Omental fat pad (tissue), 4 donors: ENCODE results near the gene THUMPD2. TPM values are rescaled to one million over a fixed set of nuclear protein-coding genes. Genes with fewer than 3 reads are reported as not detected.

ENCODE experiments used
- ATAC-seq: fragments of 150-250 bp; one replicate; pipeline ENCODE4 v1.9.1; 2016; ENCODE audit warnings: mild to moderate bottlenecking, moderate library complexity; ENCODE audit not compliant: low FRiP score
- DNase-seq: peaks from one replicate; pipeline ENCODE4 v3.0.0-alpha.2; 2019; ENCODE audit warnings: low spot score
- total RNA-seq, 4 donors: library from RNA; depleted of rRNA; stranded (reverse); fragments of >200 nt; gene quantifications; one replicate each; pipeline ENCODE4 v1.1.0, GENCODE V29; 2016
- TF ChIP-seq, protein P1 (sequence below), 3 donors: fragments of 450-650 bp; IDR thresholded peaks; one replicate each; pipeline ENCODE4 v1.5.1; 2016 to 2017; ENCODE audit warnings: antibody characterized with exemption in 3 of 3, mild to moderate bottlenecking in 3 of 3, moderate library complexity in 2 of 3

THUMPD2 gene
- total RNA-seq, 4 donors from 2014 or later = 8.1 to 15.4 (median 8.8) TPM

DNA sequence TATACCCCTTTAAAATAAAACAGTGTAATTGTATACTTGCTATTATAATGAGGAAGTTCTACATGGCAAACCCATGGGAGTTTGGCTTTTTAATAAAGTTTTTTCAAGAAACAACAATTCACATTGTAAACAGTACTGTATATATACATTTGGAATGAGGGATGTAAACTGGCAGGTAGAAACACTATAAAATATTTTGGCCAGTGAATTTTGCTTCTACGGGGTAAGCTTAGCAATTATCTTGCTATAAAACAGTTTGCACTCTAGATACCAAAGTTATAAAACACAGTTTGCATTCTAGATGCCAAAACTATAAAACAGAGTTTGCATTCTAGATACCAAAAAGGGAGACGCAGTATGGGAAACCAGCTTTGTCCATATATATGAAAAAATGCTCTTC, 16.6 kb downstream of the THUMPD2 start:
- ATAC-seq (no peak), DNase-seq (no peak)
- TF ChIP-seq, protein P1, sequence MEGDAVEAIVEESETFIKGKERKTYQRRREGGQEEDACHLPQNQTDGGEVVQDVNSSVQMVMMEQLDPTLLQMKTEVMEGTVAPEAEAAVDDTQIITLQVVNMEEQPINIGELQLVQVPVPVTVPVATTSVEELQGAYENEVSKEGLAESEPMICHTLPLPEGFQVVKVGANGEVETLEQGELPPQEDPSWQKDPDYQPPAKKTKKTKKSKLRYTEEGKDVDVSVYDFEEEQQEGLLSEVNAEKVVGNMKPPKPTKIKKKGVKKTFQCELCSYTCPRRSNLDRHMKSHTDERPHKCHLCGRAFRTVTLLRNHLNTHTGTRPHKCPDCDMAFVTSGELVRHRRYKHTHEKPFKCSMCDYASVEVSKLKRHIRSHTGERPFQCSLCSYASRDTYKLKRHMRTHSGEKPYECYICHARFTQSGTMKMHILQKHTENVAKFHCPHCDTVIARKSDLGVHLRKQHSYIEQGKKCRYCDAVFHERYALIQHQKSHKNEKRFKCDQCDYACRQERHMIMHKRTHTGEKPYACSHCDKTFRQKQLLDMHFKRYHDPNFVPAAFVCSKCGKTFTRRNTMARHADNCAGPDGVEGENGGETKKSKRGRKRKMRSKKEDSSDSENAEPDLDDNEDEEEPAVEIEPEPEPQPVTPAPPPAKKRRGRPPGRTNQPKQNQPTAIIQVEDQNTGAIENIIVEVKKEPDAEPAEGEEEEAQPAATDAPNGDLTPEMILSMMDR (IDR thresholded peaks at IDR 0.05) = no peak

DNA sequence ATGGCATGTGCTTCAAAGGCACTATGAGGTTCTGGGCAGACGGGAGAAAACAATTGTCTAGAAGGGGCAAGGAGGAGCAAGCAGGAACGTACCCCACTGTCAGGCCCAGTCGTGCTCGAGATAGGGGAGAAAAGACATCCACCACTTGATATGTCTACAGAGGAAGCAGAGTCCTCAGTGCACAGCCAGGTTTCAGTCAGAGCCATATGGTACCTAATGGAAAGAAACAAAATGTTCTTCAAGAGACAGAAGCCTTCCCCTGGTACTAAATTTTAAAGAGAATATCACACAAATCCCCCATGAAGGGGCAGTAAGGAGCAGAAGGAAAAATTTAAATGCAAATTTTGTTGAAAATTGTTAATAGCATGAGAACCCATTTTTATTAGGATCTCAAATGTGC, 21.9 kb downstream of the THUMPD2 start:
- DNase-seq (no peak), ATAC-seq (no peak)
- TF ChIP-seq, protein P1 (IDR thresholded peaks at IDR 0.05) = no peak

DNA sequence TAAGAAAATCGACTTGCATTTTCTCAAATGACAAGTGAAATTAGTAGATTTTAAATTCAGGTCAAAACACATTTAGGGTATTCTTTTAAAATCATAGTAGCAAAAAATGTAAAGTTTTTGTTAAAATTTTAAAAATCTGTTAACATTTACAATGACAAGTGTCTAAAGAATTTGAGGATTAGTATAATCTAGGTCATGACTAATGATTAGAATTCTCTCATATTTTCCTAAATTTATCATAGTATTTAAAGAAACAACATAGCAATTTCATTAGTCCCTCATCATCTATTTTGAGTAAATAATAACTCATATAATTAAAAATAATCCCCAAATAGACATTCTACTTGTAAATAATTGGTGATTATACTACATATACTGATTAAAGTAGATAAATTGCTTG, 23.6 kb downstream of the THUMPD2 start:
- TF ChIP-seq, protein P1 (IDR thresholded peaks at IDR 0.05) = no peak
- DNase-seq = no peak
- no peak for ATAC-seq

DNA sequence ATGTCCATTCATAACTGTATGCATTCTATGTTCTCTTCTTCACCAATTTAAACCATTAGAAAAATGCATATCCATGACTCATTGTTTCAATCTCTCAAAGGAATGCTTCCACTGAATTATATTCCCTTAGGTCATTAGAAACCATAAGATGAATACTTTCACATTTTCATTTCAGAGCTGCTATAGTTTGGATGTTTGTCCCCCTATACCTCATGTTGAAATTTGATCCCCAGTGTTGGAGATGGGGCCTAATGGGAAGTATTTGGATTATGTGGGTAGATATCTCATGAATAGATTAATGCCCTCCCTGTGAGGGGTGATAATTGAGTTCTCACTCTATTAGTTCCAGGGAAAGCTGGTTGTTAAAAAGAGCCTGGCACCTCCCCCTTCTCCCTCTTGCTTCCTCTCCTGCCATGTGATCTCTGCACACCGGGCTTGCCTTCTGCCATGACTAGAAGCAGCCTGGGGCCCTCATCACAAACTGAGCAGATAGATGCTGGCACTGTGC, 35.7 kb downstream of the THUMPD2 start:
- DNase-seq (no peak), ATAC-seq (no peak)
- TF ChIP-seq, protein P1 (IDR thresholded peaks at IDR 0.05) = no peak

DNA sequence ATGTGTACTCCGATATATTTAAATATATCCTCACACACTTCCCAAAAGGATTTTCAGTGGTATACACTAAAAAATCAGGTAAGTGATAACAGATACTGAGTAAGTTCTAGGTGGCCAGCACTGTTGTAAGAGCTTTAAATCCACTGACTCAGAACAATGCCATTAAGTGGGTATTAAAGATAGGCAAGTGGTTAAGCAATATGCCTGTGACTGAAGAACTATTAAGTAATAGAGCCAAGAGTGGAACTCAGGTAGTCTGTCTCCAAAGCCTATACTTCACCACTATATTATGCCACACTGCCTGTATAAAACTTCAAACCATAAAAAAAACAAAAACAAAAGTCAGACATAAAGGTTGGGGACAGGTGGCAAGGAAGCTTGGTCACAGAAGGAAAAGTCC, 37.2 kb downstream of the THUMPD2 start:
- TF ChIP-seq, protein P1 (IDR thresholded peaks at IDR 0.05) = no peak
- ATAC-seq (no peak), DNase-seq (no peak)

DNA sequence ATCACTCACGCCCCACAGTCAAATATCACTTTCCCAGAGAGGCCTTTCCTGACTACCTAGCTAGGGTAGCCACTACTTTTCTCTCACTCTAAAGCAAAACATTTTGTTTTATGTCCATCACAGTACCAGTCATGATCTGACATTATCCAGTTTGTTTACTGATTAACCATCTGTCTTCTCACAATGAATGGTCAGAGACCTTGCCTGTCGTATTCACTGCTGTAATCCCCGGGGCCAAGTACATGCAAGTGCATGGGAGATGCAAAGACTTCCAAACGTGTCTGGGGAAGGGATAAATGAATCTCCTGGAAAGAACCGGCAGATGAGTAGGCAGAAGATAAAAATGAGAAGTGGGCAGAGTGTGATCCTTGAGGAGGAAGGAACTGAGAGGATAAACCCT, 39.7 kb downstream of the THUMPD2 start:
- ATAC-seq (no peak), DNase-seq (no peak)
- TF ChIP-seq, protein P1 (IDR thresholded peaks at IDR 0.05) = no peak

DNA sequence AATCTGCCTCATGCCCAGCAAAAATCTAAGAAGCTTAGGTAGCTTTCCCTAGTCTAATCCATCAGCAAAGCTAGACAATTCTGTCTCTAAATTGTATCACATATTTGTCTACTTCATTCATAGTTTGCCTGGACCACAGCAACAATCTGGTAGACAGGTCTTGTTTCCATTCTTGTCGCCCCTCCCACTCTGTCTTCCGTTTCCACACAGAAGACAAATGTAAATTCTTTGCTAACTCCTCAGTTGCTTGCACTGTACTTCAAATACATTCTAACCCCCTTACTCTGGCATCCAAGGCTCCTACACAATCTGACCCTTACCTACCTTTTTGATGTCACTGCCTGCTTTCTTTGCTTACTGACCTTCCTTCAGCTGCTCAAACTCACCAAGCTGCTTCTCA, 40.1 kb downstream of the THUMPD2 start:
- TF ChIP-seq, protein P1 (IDR thresholded peaks at IDR 0.05) = no peak
- DNase-seq (no peak), ATAC-seq (no peak)
